Central memory CD8-positive, alpha-beta T cell (primary cell): ENCODE results near the gene PLBD1.
A peak's percentile ranks its signal among the peaks of the same experiment; 100 is the strongest.

ENCODE experiments used
- ATAC-seq: fragments of 150-1000 bp; cut with Tn5 transposase; replicated peaks from 2 replicates; pipeline ENCODE4 v1.10.0; 2022; ENCODE audit warnings: mild to moderate bottlenecking, moderate FRiP score, moderate number of reproducible peaks; ENCODE audit not compliant: poor library complexity, severe bottlenecking; ENCODE audit errors: extremely low read depth
- DNase-seq, 2 donors: peaks; one replicate each; pipeline ENCODE4 v3.0.0; 2021; ENCODE audit warnings: low spot score in 2 of 2
- H3K27ac Mint-ChIP-seq: one replicate; pipeline ENCODE4 v1.8.0; 2022; ENCODE audit warnings: low read depth, mild to moderate bottlenecking, moderate library complexity, mixed read lengths
- H3K27me3 Mint-ChIP-seq: one replicate; pipeline ENCODE4 v1.8.0; 2022; ENCODE audit warnings: mixed read lengths
- H3K36me3 Mint-ChIP-seq: one replicate; pipeline ENCODE4 v1.8.0; 2022; ENCODE audit warnings: mild to moderate bottlenecking, moderate library complexity, mixed read lengths; ENCODE audit not compliant: insufficient read depth
- H3K4me1 Mint-ChIP-seq: one replicate; pipeline ENCODE4 v1.8.0; 2022; ENCODE audit warnings: mixed read lengths
- H3K4me3 Mint-ChIP-seq: one replicate; pipeline ENCODE4 v1.8.0; 2022; ENCODE audit warnings: mild to moderate bottlenecking, moderate library complexity, mixed read lengths
- H3K9me3 Mint-ChIP-seq: one replicate; pipeline ENCODE4 v1.8.0; 2022; ENCODE audit warnings: mixed read lengths

Gene PLBD1

DNA sequence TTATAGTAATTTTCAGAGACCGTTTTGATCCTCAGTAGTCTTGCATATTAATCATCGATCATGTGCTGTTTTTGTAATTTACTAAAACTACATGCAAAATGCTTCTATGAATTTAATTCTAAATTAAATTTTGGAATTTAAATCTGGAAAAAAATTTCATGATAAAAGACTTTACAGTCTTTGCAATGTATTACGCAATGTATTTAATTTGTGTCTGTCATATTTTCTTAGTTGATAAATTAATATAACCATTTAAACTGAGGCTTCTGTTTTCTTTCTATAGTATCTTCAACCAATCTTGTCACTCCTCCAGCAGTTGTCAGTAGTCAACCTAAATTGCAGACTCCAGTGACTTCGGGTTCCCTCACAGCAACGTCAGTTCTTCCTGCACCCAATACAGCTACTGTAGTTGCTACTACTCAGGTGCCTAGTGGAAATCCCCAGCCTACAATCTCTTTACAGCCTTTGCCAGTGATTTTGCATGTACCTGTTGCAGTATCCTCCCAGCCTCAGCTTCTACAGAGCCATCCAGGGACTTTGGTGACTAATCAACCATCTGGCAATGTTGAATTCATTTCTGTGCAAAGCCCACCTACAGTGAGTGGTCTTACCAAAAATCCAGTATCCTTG is 107.4 kb downstream of the PLBD1 start:
- DNase-seq = no peak
- H3K27ac Mint-ChIP-seq = no peak overlapping the region
- no peak overlapping the region for H3K4me3 Mint-ChIP-seq
- H3K27me3 Mint-ChIP-seq = no peaks in the 10 kb centered on the region
- no peaks in the 10 kb centered on the region for H3K9me3 Mint-ChIP-seq
- H3K4me1 Mint-ChIP-seq = peaks cover 40% of the 10 kb centered on the region
- ATAC-seq = no peak
- peaks cover 61% of the 10 kb centered on the region for H3K36me3 Mint-ChIP-seq

- no peaks in the 10 kb centered on the region for H3K27me3 Mint-ChIP-seq
- peak overlapping the region; percentile 62 for H3K4me3 Mint-ChIP-seq
- peaks cover 78% of the 10 kb centered on the region for H3K36me3 Mint-ChIP-seq
- DNase-seq = peak in 1 of 2 donors; percentile 21
- ATAC-seq = peak; percentile 79
- peak overlapping the region; percentile 92 for H3K27ac Mint-ChIP-seq
- H3K9me3 Mint-ChIP-seq = no peaks in the 10 kb centered on the region
- H3K4me1 Mint-ChIP-seq = peaks cover 61% of the 10 kb centered on the region
These were observed 113.4 kb downstream of the PLBD1 start for GRCh38 chr12:14454098-14454907.
